GM18499 (cell line): ENCODE measurements around the gene DNM3.

Experiments
- ATAC-seq: cut with Tn5 transposase; IDR thresholded peaks from one replicate; pipeline ENCODE4 v1.9.1; 2021; ENCODE audit warnings: moderate number of reproducible peaks; ENCODE audit not compliant: insufficient read depth, unreplicated experiment

The DNM3 gene

GRCh38 chr1:171963762-171964161, 122.5 kb downstream of the DNM3 start:
- ATAC-seq, result no peak

- ATAC-seq, result no peak
Measured at GRCh38 chr1:171965777-171966176, 124.5 kb downstream of the DNM3 start.

GRCh38 chr1:171966426-171967220, 125.3 kb downstream of the DNM3 start:
- no peak for ATAC-seq

- ATAC-seq, result no peak
Measured at GRCh38 chr1:171969226-171969625, 127.9 kb downstream of the DNM3 start.

- ATAC-seq, result no peak
Measured at GRCh38 chr1:171969813-171970212, 128.5 kb downstream of the DNM3 start.

- no peak for ATAC-seq
Measured at GRCh38 chr1:171972846-171973245, 131.5 kb downstream of the DNM3 start.

GRCh38 chr1:171973421-171973820, 132.1 kb downstream of the DNM3 start:
- no peak for ATAC-seq

GRCh38 chr1:171981303-171981702, 140.0 kb downstream of the DNM3 start:
- no peak for ATAC-seq

- no peak for ATAC-seq
Measured at GRCh38 chr1:171983584-171983983, 142.3 kb downstream of the DNM3 start.

GRCh38 chr1:171984262-171984661, 143.0 kb downstream of the DNM3 start:
- no peak for ATAC-seq

- no peak for ATAC-seq
Measured at GRCh38 chr1:171984850-171985485, 143.7 kb downstream of the DNM3 start.

GRCh38 chr1:171985639-171986038, 144.3 kb downstream of the DNM3 start:
- no peak for ATAC-seq

- ATAC-seq, result no peak
Measured at GRCh38 chr1:171988243-171988885, 147.1 kb downstream of the DNM3 start.

- ATAC-seq, result no peak
Measured at GRCh38 chr1:171990371-171990770, 149.1 kb downstream of the DNM3 start.

GRCh38 chr1:171994293-171994692, 153.0 kb downstream of the DNM3 start:
- no peak for ATAC-seq

- no peak for ATAC-seq
Measured at GRCh38 chr1:171995573-171995972, 154.3 kb downstream of the DNM3 start.

GRCh38 chr1:171997936-171998335, 156.6 kb downstream of the DNM3 start:
- no peak for ATAC-seq

GRCh38 chr1:171998711-171999110, 157.4 kb downstream of the DNM3 start:
- no peak for ATAC-seq

GRCh38 chr1:171999756-172000155, 158.5 kb downstream of the DNM3 start:
- no peak for ATAC-seq

- ATAC-seq, result no peak
Measured at GRCh38 chr1:172001288-172001687, 160.0 kb downstream of the DNM3 start.

- ATAC-seq, result no peak
Measured at GRCh38 chr1:172002725-172003345, 161.5 kb downstream of the DNM3 start.
